ENCODE results near the gene TGFBR2.

- no peak for TF ChIP-seq CTCF (IDR thresholded peaks at IDR 0.05; ENCODE audit: poor library complexity)
- TF ChIP-seq EZH2 (IDR thresholded peaks at IDR 0.05; ENCODE audit: borderline replicate concordance) = no peak
Observed at GRCh38 chr3:30625541-30626438, 19.4 kb downstream of the TGFBR2 start.
